Measurements from ENCODE around the gene BRI3.

The BRI3 gene

GRCh38 chr7:98280791-98281756, at the start of gene BRI3:
TSS of gene BRI3 (plus strand) at chr7:98281686. CDS start at chr7:98281796, 110 bp downstream.
- DNase-seq, result peak; percentile 74

- DNase-seq, result no peak
Observed at GRCh38 chr7:98232263-98232585, 49.3 kb upstream of the BRI3 start.

- no peak for DNase-seq
Observed at GRCh38 chr7:98232799-98233198, 48.7 kb upstream of the BRI3 start.

GRCh38 chr7:98233219-98234070, 48.0 kb upstream of the BRI3 start:
- DNase-seq, result no peak

GRCh38 chr7:98234429-98235147, 46.9 kb upstream of the BRI3 start:
- DNase-seq, result no peak

- DNase-seq, result no peak
Observed at GRCh38 chr7:98235901-98236300, 45.6 kb upstream of the BRI3 start.

- DNase-seq, result no peak
Observed at GRCh38 chr7:98236355-98237185, 44.9 kb upstream of the BRI3 start.

GRCh38 chr7:98238076-98238475, 43.4 kb upstream of the BRI3 start:
- DNase-seq, result no peak

- no peak for DNase-seq
Observed at GRCh38 chr7:98238976-98239375, 42.5 kb upstream of the BRI3 start.

GRCh38 chr7:98240961-98241673, 40.4 kb upstream of the BRI3 start:
- no peak for DNase-seq

- no peak for DNase-seq
Observed at GRCh38 chr7:98241674-98242241, 39.7 kb upstream of the BRI3 start.

GRCh38 chr7:98242342-98242741, 39.1 kb upstream of the BRI3 start:
- DNase-seq, result no peak

GRCh38 chr7:98242934-98243333, 38.6 kb upstream of the BRI3 start:
- DNase-seq, result no peak

- no peak for DNase-seq
Observed at GRCh38 chr7:98244871-98245270, 36.6 kb upstream of the BRI3 start.

- no peak for DNase-seq
Observed at GRCh38 chr7:98248156-98248555, 33.3 kb upstream of the BRI3 start.

- no peak for DNase-seq
Observed at GRCh38 chr7:98249106-98249505, 32.4 kb upstream of the BRI3 start.

GRCh38 chr7:98250789-98251188, 30.7 kb upstream of the BRI3 start:
- DNase-seq, result no peak

GRCh38 chr7:98251231-98251600, 30.3 kb upstream of the BRI3 start:
- no peak for DNase-seq

GRCh38 chr7:98251601-98252424, 29.7 kb upstream of the BRI3 start, which contains the start of gene TECPR1:
TSS of gene TECPR1 (minus strand) at chr7:98252232. CDS start at chr7:98246146, 6,086 bp downstream.
- peak; percentile 95 for DNase-seq

- DNase-seq, result no peak
Observed at GRCh38 chr7:98252425-98253054, 28.9 kb upstream of the BRI3 start.
